OCI-LY7 (cell line): ENCODE results near the gene ARID4A.

Experiments used
- EZH2phosphoT487 ChIP-seq: fragments of 200-600 bp; sonication (generic); IDR thresholded peaks from 2 replicates; pipeline ENCODE4 v1.6.1; 2018; ENCODE audit warnings: low read depth, borderline replicate concordance, mild to moderate bottlenecking, mixed run types, antibody characterized with exemption, low read length, moderate library complexity, mixed read lengths
- TF ChIP-seq, protein P1 (sequence below): fragments of 200-600 bp; sonication (generic); conservative IDR thresholded peaks from 2 replicates; pipeline ENCODE4 v1.5.1; 2014; ENCODE audit warnings: mild to moderate bottlenecking, antibody characterized with exemption, low read length, moderate library complexity, mixed read lengths

DNA sequence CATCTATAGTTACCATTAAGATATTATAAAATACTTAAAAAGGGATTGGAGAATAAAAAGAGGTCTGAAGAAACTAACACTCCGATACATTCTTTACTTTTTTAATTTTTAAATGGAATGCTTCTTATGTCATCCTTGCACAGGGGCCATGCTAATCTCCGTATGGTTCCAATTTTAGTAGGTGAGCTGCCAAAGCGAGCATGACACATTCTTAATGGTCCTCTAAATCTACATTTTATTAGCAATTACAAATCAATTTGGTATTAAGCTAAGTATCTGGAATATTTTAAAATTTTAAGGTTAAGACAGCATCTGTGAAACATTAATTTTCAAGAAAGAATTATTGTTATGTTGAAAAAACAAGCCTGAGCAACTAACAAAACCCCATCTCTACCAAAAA is 6.2 kb upstream of the ARID4A start:
- TF ChIP-seq, protein P1, sequence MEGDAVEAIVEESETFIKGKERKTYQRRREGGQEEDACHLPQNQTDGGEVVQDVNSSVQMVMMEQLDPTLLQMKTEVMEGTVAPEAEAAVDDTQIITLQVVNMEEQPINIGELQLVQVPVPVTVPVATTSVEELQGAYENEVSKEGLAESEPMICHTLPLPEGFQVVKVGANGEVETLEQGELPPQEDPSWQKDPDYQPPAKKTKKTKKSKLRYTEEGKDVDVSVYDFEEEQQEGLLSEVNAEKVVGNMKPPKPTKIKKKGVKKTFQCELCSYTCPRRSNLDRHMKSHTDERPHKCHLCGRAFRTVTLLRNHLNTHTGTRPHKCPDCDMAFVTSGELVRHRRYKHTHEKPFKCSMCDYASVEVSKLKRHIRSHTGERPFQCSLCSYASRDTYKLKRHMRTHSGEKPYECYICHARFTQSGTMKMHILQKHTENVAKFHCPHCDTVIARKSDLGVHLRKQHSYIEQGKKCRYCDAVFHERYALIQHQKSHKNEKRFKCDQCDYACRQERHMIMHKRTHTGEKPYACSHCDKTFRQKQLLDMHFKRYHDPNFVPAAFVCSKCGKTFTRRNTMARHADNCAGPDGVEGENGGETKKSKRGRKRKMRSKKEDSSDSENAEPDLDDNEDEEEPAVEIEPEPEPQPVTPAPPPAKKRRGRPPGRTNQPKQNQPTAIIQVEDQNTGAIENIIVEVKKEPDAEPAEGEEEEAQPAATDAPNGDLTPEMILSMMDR, result no peak
- no peak for TF ChIP-seq EZH2phosphoT487
